Omental fat pad (tissue), 4 donors: ENCODE measurements around the gene VANGL2. TPM values are rescaled to one million over a fixed set of nuclear protein-coding genes. Genes with fewer than 3 reads are reported as not detected.

Experiments
- ATAC-seq: fragments of 150-250 bp; one replicate; pipeline ENCODE4 v1.9.1; 2016; ENCODE audit warnings: mild to moderate bottlenecking, moderate library complexity; ENCODE audit not compliant: low FRiP score
- DNase-seq: peaks from one replicate; pipeline ENCODE4 v3.0.0-alpha.2; 2019; ENCODE audit warnings: low spot score
- total RNA-seq, 4 donors: library from RNA; depleted of rRNA; stranded (reverse); fragments of >200 nt; gene quantifications; one replicate each; pipeline ENCODE4 v1.1.0, GENCODE V29; 2016
- TF ChIP-seq, protein P1 (sequence below), 3 donors: fragments of 450-650 bp; IDR thresholded peaks; one replicate each; pipeline ENCODE4 v1.5.1; 2016 to 2017; ENCODE audit warnings: antibody characterized with exemption in 3 of 3, mild to moderate bottlenecking in 3 of 3, moderate library complexity in 2 of 3

The VANGL2 gene
- total RNA-seq, 4 donors from 2014 or later, result 0.36 to 2.0 (median 1.0) TPM

- ATAC-seq (no peak), DNase-seq (no peak)
- TF ChIP-seq, protein P1, sequence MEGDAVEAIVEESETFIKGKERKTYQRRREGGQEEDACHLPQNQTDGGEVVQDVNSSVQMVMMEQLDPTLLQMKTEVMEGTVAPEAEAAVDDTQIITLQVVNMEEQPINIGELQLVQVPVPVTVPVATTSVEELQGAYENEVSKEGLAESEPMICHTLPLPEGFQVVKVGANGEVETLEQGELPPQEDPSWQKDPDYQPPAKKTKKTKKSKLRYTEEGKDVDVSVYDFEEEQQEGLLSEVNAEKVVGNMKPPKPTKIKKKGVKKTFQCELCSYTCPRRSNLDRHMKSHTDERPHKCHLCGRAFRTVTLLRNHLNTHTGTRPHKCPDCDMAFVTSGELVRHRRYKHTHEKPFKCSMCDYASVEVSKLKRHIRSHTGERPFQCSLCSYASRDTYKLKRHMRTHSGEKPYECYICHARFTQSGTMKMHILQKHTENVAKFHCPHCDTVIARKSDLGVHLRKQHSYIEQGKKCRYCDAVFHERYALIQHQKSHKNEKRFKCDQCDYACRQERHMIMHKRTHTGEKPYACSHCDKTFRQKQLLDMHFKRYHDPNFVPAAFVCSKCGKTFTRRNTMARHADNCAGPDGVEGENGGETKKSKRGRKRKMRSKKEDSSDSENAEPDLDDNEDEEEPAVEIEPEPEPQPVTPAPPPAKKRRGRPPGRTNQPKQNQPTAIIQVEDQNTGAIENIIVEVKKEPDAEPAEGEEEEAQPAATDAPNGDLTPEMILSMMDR (IDR thresholded peaks at IDR 0.05), result no peak
Observed at GRCh38 chr1:160428655-160429054, 28.3 kb downstream of the VANGL2 start.

DNA sequence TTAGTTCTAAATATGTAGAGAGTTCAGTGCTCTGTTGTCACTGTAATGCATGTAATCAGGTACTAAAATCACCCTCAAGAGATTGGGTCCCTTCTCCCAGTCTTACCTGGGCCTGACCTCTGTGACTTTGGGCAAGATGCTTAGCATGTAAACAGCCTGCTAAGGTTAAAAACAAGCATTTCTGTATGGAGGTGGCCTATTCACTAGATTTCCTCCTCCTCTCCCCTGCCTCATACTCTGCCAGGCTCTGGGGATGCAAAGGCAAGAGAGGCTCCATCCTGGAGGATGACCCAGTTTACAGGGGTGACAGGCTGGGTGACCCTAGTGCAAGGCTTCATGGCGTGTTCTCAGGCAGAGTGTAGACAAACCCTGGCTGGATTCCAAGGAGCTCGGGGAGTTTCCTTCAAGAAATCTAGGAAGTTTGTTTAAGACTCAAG, 28.8 kb downstream of the VANGL2 start:
- ATAC-seq, result no peak
- no peak for DNase-seq
- TF ChIP-seq, protein P1 (IDR thresholded peaks at IDR 0.05), result no peak

GRCh38 chr1:160429702-160430535, 29.6 kb downstream of the VANGL2 start:
- no peak for DNase-seq
- no peak for ATAC-seq
- TF ChIP-seq, protein P1 (IDR thresholded peaks at IDR 0.05), result no peak

GRCh38 chr1:160431006-160431405, 30.6 kb downstream of the VANGL2 start:
- DNase-seq (no peak), ATAC-seq (no peak)
- TF ChIP-seq, protein P1 (IDR thresholded peaks at IDR 0.05), result no peak

DNA sequence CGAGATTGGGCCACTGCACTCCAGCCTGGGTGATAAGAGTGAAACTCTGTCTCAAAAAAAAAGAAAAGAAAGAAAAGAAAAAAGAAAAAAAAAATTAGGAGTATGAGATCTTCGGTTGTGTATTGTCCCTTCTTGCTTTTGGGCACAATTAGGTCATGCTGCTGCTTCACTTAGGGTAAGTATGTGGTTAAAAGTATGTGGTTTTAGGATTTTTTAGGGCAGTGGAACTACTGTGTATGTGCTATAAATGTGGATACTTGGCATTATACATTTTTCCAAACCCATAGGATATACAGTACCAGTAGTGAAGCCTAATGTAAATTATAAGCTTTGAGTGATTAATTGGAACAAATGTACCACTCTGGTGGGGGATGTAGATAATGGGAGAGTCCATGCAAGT, 31.2 kb downstream of the VANGL2 start:
- TF ChIP-seq, protein P1 (IDR thresholded peaks at IDR 0.05), result no peak
- ATAC-seq, result no peak
- DNase-seq, result no peak

- ATAC-seq, result no peak
- TF ChIP-seq, protein P1 (IDR thresholded peaks at IDR 0.05), result no peak
- no peak for DNase-seq
Observed at GRCh38 chr1:160432371-160432786, 32.0 kb downstream of the VANGL2 start.

DNA sequence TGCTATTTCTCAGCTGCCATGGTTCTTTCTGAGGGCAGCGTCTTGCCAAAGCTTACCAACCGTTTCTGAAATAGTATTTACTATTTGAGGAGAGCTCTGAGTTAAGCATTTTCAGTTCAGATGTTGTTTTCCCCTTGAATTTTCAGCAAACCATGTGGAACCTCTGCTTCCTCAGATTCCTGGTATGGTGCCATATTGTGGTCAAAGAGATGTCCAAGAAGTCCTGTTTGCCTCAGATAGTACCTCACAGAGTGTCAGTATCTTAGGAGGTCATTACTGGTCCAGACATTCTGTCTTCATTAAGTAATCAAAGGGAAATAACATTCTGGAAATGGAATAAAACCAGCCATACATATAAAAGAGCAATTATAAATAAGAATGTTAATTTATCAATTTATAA, 36.6 kb downstream of the VANGL2 start:
- TF ChIP-seq, protein P1 (IDR thresholded peaks at IDR 0.05), result no peak
- DNase-seq (no peak), ATAC-seq (no peak)
